Osteocyte (in vitro differentiated cells): ENCODE data around the gene TTLL13. TPM values are rescaled to one million over a fixed set of nuclear protein-coding genes. Genes with fewer than 3 reads are reported as not detected.

ENCODE experiments used
- DNase-seq: peaks from one replicate; pipeline ENCODE4 v3.0.0; 2021; ENCODE audit warnings: mixed read lengths; ENCODE audit not compliant: unreplicated experiment; ENCODE audit errors: extremely low spot score
- H3K27ac Mint-ChIP-seq: one replicate; pipeline ENCODE4 v1.8.0; 2021; ENCODE audit warnings: mild to moderate bottlenecking, mixed read lengths; ENCODE audit not compliant: unreplicated experiment
- H3K27me3 Mint-ChIP-seq: one replicate; pipeline ENCODE4 v1.8.0; 2021; ENCODE audit warnings: mixed read lengths; ENCODE audit not compliant: unreplicated experiment
- H3K36me3 Mint-ChIP-seq: one replicate; pipeline ENCODE4 v1.8.0; 2021; ENCODE audit warnings: mixed read lengths; ENCODE audit not compliant: unreplicated experiment
- H3K4me1 Mint-ChIP-seq: one replicate; pipeline ENCODE4 v1.8.0; 2021; ENCODE audit warnings: mixed read lengths; ENCODE audit not compliant: unreplicated experiment
- H3K4me3 Mint-ChIP-seq: one replicate; pipeline ENCODE4 v1.8.0; 2021; ENCODE audit warnings: mild to moderate bottlenecking, moderate library complexity, mixed read lengths; ENCODE audit not compliant: unreplicated experiment
- H3K9me3 Mint-ChIP-seq: one replicate; pipeline ENCODE4 v1.8.0; 2021; ENCODE audit warnings: mixed read lengths; ENCODE audit not compliant: unreplicated experiment
- total RNA-seq: library from RNA; stranded (reverse); gene quantifications from 2 replicates; pipeline ENCODE4 v1.2.1, GENCODE V29; 2021
- TF ChIP-seq, protein P1 (sequence below): fragments of 200-600 bp; sonication (generic); IDR thresholded peaks from 2 replicates; pipeline ENCODE4 v1.5.0; 2021; ENCODE audit warnings: antibody characterized with exemption, mild to moderate bottlenecking, moderate library complexity

TTLL13 gene
- total RNA-seq, 1 donor from 2014 or later, result not detected

DNA sequence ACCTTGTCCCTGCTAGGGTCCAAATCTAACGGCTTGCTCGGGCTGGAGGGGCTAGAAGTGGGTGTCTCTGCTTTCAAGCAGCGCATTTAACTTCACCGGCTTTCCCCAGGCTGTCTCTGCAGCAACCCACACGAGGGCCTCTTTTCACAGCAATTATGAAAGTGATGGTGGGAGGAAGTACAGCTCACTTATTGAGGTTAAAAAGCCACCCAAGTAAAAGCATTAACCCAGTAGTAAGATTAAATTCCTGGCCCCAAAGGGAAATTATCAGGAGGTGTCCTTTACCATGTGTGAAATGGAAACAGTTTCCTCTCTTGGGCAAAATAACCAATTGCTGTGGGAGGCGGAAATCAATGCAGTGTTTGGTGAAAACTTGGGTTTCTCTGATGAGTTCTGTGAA, 57.2 kb downstream of the TTLL13 start:
- TF ChIP-seq, protein P1, sequence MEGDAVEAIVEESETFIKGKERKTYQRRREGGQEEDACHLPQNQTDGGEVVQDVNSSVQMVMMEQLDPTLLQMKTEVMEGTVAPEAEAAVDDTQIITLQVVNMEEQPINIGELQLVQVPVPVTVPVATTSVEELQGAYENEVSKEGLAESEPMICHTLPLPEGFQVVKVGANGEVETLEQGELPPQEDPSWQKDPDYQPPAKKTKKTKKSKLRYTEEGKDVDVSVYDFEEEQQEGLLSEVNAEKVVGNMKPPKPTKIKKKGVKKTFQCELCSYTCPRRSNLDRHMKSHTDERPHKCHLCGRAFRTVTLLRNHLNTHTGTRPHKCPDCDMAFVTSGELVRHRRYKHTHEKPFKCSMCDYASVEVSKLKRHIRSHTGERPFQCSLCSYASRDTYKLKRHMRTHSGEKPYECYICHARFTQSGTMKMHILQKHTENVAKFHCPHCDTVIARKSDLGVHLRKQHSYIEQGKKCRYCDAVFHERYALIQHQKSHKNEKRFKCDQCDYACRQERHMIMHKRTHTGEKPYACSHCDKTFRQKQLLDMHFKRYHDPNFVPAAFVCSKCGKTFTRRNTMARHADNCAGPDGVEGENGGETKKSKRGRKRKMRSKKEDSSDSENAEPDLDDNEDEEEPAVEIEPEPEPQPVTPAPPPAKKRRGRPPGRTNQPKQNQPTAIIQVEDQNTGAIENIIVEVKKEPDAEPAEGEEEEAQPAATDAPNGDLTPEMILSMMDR, result no peak
- peak; percentile 21 for DNase-seq

DNA sequence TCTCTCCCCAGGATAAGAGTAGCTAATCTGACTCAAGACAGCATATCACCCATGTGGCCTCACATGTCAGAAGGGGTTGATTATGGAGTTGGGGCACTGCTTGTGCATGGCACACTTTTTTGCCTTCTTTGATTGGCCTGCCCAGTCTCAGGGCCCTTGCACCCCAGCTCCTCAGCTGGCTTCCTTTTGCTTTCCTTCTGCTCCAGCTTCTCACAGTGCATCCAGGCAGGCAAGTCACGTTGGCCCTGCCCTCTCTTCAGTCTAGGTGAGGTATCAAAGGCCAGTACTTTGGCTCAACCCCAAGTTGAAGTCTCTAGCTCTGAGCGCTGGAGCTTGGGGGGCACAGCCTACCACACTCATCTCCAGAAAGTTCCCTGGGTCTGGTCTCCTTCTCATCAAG, 58.3 kb downstream of the TTLL13 start:
- H3K27me3 Mint-ChIP-seq, result peaks cover 19% of the 10 kb centered on the region
- H3K36me3 Mint-ChIP-seq, result no peaks in the 10 kb centered on the region
- H3K4me3 Mint-ChIP-seq, result no peak overlapping the region
- H3K9me3 Mint-ChIP-seq, result no peaks in the 10 kb centered on the region
- no peaks in the 10 kb centered on the region for H3K4me1 Mint-ChIP-seq
- TF ChIP-seq, protein P1, result no peak
- DNase-seq, result peak; percentile 69
- H3K27ac Mint-ChIP-seq, result no peak overlapping the region

More for the DNA sequence above, 57.2 kb downstream of the TTLL13 start:
- Mint-ChIP-seq H3K36me3 (no peaks in the 10 kb centered on the region), H3K27me3 (peaks cover 9% of the 10 kb centered on the region), H3K27ac (no peak overlapping the region), H3K4me1 (no peaks in the 10 kb centered on the region), H3K9me3 (no peaks in the 10 kb centered on the region), H3K4me3 (no peak overlapping the region)

DNA sequence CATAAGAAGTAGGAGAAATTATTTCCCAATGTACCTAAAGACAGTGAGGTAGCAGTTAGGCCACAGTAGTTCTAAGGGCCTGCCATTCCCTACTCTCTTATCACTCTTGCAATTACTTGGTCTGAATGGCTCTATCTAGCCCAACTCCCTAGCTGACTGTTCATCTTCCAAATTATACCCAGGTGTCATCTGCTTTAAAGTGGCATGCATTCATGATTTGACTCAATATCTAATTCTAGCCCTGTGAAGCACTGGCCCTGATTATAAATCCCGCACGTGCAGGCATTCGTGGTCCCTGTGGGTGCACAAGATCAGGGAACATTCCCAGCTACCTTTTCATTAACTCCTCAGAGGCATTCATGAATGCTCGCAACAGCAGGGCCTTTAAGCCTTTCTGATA, 59.7 kb downstream of the TTLL13 start:
- H3K9me3 Mint-ChIP-seq, result no peaks in the 10 kb centered on the region
- H3K36me3 Mint-ChIP-seq, result peaks cover 5% of the 10 kb centered on the region
- no peak overlapping the region for H3K27ac Mint-ChIP-seq
- TF ChIP-seq, protein P1, result no peak
- DNase-seq, result peak; percentile 36
- peaks cover 25% of the 10 kb centered on the region for H3K27me3 Mint-ChIP-seq
- H3K4me1 Mint-ChIP-seq, result no peaks in the 10 kb centered on the region
- no peak overlapping the region for H3K4me3 Mint-ChIP-seq

Other genes starting within 250 kb of the TTLL13 start
- 16.3 and 24.2 TPM in 2 replicates for gene ZNF710, start 248.2 kb upstream of the TTLL13 start, total RNA-seq
- 93.0 and 101 TPM in 2 replicates for gene IDH2, start 147.1 kb upstream of the TTLL13 start, total RNA-seq
- gene SEMA4B, start 48.2 kb upstream of the TTLL13 start, total RNA-seq, result 23.3 and 26.0 TPM in 2 replicates
- gene CIB1, start 15.6 kb upstream of the TTLL13 start, total RNA-seq, result 33.8 and 35.9 TPM in 2 replicates
- 5.6 and 6.6 TPM in 2 replicates for gene GDPGP1, start 15.3 kb upstream of the TTLL13 start, total RNA-seq
- 92.3 and 94.8 TPM in 2 replicates for gene NGRN, start 16.1 kb downstream of the TTLL13 start, total RNA-seq
- 1.6 and 3.1 TPM in 2 replicates for gene ZNF774, start 102.7 kb downstream of the TTLL13 start, total RNA-seq
- gene IQGAP1, start 138.7 kb downstream of the TTLL13 start, total RNA-seq, result 178 TPM in 2 replicates